ENCODE data around the gene RASSF5.
A peak's percentile ranks its signal among the peaks of the same experiment; 100 is the strongest.

The RASSF5 gene

DNA sequence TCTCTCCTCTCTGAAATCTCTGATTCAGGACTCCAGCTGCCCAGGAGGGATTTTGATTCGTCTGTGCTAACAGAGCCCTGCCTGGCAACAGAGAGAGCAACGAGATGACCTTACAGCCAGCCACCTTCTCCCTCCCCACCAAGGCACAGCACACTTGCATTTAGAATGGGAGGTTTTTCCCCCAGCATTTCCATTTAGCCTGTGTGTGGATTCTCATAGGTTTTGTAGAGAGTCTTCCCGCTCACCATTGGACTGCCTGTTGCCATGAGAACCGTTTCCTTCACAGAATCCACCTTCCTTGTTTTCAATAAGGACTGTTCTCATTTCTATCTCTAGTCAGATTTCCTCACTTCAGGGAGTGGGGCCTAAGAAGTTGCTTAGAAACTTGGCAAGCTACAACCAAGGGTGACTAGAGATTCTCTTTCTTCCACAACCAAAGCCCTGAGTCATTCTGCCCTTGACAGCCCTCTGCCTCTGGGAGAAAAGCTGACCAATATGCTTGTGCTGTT is 42.8 kb upstream of the RASSF5 start:
- no peaks in the 10 kb centered on the region for H3K9me3 ChIP-seq (replicated peaks; ENCODE audit: insufficient read depth, low read length)
- H3K79me2 ChIP-seq (ENCODE audit: low read length): no peaks in the 10 kb centered on the region
- no peaks in the 10 kb centered on the region for H3K9me2 ChIP-seq (replicated peaks; ENCODE audit: insufficient read depth, low read length)
- no peak overlapping the region for H3K4me2 ChIP-seq (ENCODE audit: low read depth, low read length)
- H3K27me3 ChIP-seq (replicated peaks; ENCODE audit: insufficient read depth, low read length): no peaks in the 10 kb centered on the region
- H3F3A ChIP-seq (ENCODE audit: insufficient read depth, low read length): peaks cover 9% of the 10 kb centered on the region
- H2AFZ ChIP-seq (ENCODE audit: low read length): no peak overlapping the region
- no peaks in the 10 kb centered on the region for H4K20me1 ChIP-seq (ENCODE audit: insufficient read depth, low read length)
- H3K27ac ChIP-seq (ENCODE audit: low read length): no peak overlapping the region
- peaks cover 57% of the 10 kb centered on the region for H3K4me1 ChIP-seq (ENCODE audit: low read length)
- H3K9ac ChIP-seq (ENCODE audit: low read length): no peak overlapping the region
- no peak for DNase-seq
- H3K4me3 ChIP-seq (ENCODE audit: low read length): no peak overlapping the region
- TF ChIP-seq, protein P1, sequence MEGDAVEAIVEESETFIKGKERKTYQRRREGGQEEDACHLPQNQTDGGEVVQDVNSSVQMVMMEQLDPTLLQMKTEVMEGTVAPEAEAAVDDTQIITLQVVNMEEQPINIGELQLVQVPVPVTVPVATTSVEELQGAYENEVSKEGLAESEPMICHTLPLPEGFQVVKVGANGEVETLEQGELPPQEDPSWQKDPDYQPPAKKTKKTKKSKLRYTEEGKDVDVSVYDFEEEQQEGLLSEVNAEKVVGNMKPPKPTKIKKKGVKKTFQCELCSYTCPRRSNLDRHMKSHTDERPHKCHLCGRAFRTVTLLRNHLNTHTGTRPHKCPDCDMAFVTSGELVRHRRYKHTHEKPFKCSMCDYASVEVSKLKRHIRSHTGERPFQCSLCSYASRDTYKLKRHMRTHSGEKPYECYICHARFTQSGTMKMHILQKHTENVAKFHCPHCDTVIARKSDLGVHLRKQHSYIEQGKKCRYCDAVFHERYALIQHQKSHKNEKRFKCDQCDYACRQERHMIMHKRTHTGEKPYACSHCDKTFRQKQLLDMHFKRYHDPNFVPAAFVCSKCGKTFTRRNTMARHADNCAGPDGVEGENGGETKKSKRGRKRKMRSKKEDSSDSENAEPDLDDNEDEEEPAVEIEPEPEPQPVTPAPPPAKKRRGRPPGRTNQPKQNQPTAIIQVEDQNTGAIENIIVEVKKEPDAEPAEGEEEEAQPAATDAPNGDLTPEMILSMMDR (IDR thresholded peaks at IDR 0.05; ENCODE audit: low read length): no peak
- TF ChIP-seq EZH2 (optimal IDR thresholded peaks at IDR 0.05; ENCODE audit: low read depth, low read length) (no peak), EZH2phosphoT487 (IDR thresholded peaks at IDR 0.05; ENCODE audit: low read length) (no peak)
- no peaks in the 10 kb centered on the region for H3K36me3 ChIP-seq (replicated peaks; ENCODE audit: insufficient read depth, low read length)

DNA sequence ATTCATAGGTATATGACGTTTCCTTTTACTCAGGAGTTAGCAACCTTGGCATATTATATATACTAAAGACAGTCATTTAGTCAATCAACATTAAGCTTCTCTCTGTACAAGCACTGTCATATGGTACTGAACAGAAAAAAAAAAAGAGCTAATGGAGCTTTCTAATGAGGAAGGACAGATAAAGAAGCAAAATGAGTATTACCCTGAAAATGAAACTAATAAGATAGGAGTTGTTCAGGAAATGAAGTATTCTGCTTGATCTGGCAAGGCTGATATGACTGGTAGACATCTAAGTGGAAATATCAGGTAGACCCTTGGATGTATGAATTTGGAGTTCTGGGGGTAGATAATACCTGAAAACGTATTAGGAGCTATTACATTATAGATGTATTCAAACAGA is 41.4 kb upstream of the RASSF5 start:
- Histone ChIP-seq H2AFZ (ENCODE audit: low read length) (no peak overlapping the region), H3K36me3 (replicated peaks; ENCODE audit: insufficient read depth, low read length) (no peaks in the 10 kb centered on the region), H3K9me3 (replicated peaks; ENCODE audit: insufficient read depth, low read length) (no peaks in the 10 kb centered on the region), H3K9ac (ENCODE audit: low read length) (no peak overlapping the region), H3K4me1 (ENCODE audit: low read length) (peaks cover 62% of the 10 kb centered on the region), H3K27me3 (replicated peaks; ENCODE audit: insufficient read depth, low read length) (no peaks in the 10 kb centered on the region), H3F3A (ENCODE audit: insufficient read depth, low read length) (peaks cover 23% of the 10 kb centered on the region), H3K4me2 (ENCODE audit: low read depth, low read length) (peak overlapping the region; percentile 42; the same call in 1 of the 2 replicates), H3K27ac (ENCODE audit: low read length) (peak overlapping the region; percentile 4; the same call in 1 of the 2 replicates), H4K20me1 (ENCODE audit: insufficient read depth, low read length) (no peaks in the 10 kb centered on the region), H3K9me2 (replicated peaks; ENCODE audit: insufficient read depth, low read length) (no peaks in the 10 kb centered on the region), H3K79me2 (ENCODE audit: low read length) (peaks cover 8% of the 10 kb centered on the region), H3K4me3 (ENCODE audit: low read length) (no peak overlapping the region)
- TF ChIP-seq EZH2 (optimal IDR thresholded peaks at IDR 0.05; ENCODE audit: low read depth, low read length) (no peak), EZH2phosphoT487 (IDR thresholded peaks at IDR 0.05; ENCODE audit: low read length) (no peak)
- TF ChIP-seq, protein P1 (IDR thresholded peaks at IDR 0.05; ENCODE audit: low read length): no peak
- DNase-seq: peak; percentile 55

DNA sequence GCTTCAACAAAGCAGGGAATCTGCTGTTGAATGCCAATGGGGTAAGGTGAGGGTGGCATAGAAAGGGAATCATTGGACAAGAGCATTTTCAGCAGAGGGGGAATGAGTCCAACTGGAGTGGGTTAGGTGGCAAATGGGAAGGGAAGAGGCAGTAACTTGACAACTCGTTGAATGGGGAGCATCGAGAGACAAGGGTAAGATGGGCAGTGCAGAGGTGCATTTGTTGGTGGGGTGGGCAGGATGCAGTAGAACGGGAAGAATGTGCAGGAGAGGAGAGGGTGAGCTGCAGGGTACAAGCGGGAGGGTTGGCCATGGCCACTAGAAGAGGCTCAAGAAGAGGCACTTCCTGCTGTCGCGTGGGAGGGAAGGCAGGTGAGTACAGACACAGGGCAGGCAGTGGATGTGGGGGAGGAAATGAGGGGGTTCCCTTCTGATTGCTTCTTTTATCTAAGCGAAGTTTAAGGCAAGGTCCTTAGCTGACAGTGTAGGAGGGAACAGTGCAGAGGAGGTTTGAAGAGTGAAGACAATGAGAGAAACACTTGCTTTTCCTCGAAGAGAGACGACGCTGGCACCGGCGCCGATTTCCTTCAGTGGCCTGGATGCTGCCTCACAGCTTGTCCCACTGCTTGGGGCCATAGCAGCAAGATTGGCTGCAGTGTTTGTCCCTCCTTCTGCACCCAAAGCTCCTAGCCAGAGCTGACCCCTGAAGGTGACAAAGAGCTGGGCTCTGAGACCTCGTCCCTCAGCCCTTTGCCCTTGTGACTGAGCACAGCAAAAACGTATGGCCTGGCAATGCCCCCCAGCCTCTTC is 40.3 kb upstream of the RASSF5 start:
- H3K9me2 ChIP-seq (replicated peaks; ENCODE audit: insufficient read depth, low read length): no peaks in the 10 kb centered on the region
- no peak for DNase-seq
- peaks cover 71% of the 10 kb centered on the region for H3K4me1 ChIP-seq (ENCODE audit: low read length)

More for the DNA sequence above, 40.3 kb upstream of the RASSF5 start:
- Histone ChIP-seq H2AFZ (ENCODE audit: low read length) (no peak overlapping the region), H3F3A (ENCODE audit: insufficient read depth, low read length) (peaks cover 31% of the 10 kb centered on the region), H3K27me3 (replicated peaks; ENCODE audit: insufficient read depth, low read length) (no peaks in the 10 kb centered on the region), H3K36me3 (replicated peaks; ENCODE audit: insufficient read depth, low read length) (no peaks in the 10 kb centered on the region), H3K4me3 (ENCODE audit: low read length) (no peak overlapping the region), H3K4me2 (ENCODE audit: low read depth, low read length) (peak overlapping the region; percentile 2; the same call in 1 of the 2 replicates), H3K9ac (ENCODE audit: low read length) (no peak overlapping the region), H3K9me3 (replicated peaks; ENCODE audit: insufficient read depth, low read length) (no peaks in the 10 kb centered on the region), H3K27ac (ENCODE audit: low read length) (no peak overlapping the region), H3K79me2 (ENCODE audit: low read length) (peaks cover 19% of the 10 kb centered on the region), H4K20me1 (ENCODE audit: insufficient read depth, low read length) (no peaks in the 10 kb centered on the region)
- TF ChIP-seq, protein P1 (IDR thresholded peaks at IDR 0.05; ENCODE audit: low read length): no peak
- TF ChIP-seq EZH2phosphoT487 (IDR thresholded peaks at IDR 0.05; ENCODE audit: low read length): no peak
- no peak for TF ChIP-seq EZH2 (optimal IDR thresholded peaks at IDR 0.05; ENCODE audit: low read depth, low read length)

All from MM.1S (cell line).